ENCODE results near the gene AGAP5. TPM values are rescaled to one million over a fixed set of nuclear protein-coding genes. Genes with fewer than 3 reads are reported as not detected.

Gene AGAP5
- total RNA-seq, 2 donors from 2014 or later: 10.1 to 13.8 TPM

DNA sequence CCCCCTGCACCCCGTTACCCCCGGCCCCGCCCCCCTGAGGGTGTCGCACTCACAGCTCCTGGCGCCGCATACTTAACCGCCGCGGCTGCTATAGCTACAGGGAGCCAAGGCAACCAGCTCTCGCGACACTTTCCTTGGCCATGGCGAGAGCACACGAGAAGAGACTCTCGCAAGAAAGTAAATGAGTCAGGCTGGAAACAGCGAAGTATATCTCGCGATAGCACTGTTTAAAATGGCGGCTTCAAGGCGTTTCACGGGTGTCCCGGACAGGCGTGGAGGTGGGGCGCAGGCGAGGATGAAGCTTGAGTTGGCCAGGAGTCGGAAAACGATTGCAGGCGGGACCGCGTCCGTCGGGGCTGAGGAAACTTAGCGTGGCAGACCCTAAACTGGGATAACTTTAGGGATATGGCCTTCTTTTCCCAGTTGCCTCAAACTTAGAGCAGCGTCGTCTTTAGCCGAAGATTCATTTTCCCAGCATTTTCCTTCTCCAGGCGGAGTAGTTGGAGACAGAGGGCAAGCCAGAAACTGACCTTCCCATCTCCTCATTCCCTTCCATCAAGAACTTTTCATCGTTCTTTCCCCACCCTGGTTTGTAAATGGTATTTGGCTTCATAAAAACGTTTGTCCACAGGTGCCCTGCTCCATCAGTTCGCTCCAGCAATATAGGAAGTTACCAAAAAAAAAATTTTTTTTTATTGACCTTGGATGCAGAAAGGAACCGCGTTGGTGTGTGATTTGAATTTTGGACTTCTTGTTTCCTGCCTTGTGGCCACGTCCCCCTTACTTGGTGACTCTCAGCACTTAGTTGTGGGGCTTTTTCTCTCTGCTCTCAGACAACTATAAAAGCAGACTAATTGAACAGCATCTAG lies 71.8 kb downstream of the AGAP5 start:
- peak overlapping the region; percentile 89 for H3K4me3 Mint-ChIP-seq
- Histone ChIP-seq H3K9me3 (ENCODE audit: control insufficient read depth, low read length) (no peaks in the 10 kb centered on the region), H3K27ac (ENCODE audit: low read depth, low read length) (peak overlapping the region; percentile 91), H3K4me1 (ENCODE audit: control insufficient read depth, insufficient read depth, low read length) (peaks cover 6% of the 10 kb centered on the region), H3K9ac (ENCODE audit: extremely low read depth, low read length, poor library complexity, severe bottlenecking) (peak overlapping the region; percentile 96), H3K4me3 (ENCODE audit: low read length) (peak overlapping the region; percentile 98), H3K36me3 (ENCODE audit: control insufficient read depth, insufficient read depth, low read length) (no peaks in the 10 kb centered on the region), H3K27me3 (ENCODE audit: control insufficient read depth, insufficient read depth, low read length, poor library complexity, severe bottlenecking) (no peaks in the 10 kb centered on the region)
- TF ChIP-seq, protein P1, sequence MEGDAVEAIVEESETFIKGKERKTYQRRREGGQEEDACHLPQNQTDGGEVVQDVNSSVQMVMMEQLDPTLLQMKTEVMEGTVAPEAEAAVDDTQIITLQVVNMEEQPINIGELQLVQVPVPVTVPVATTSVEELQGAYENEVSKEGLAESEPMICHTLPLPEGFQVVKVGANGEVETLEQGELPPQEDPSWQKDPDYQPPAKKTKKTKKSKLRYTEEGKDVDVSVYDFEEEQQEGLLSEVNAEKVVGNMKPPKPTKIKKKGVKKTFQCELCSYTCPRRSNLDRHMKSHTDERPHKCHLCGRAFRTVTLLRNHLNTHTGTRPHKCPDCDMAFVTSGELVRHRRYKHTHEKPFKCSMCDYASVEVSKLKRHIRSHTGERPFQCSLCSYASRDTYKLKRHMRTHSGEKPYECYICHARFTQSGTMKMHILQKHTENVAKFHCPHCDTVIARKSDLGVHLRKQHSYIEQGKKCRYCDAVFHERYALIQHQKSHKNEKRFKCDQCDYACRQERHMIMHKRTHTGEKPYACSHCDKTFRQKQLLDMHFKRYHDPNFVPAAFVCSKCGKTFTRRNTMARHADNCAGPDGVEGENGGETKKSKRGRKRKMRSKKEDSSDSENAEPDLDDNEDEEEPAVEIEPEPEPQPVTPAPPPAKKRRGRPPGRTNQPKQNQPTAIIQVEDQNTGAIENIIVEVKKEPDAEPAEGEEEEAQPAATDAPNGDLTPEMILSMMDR (conservative IDR thresholded peaks at IDR 0.05): no peak
- WGBS, 2 experiments (ENCODE audit: insufficient coverage in 1 of 2, insufficient read length in 1 of 2): 5 to 10% methylated on average over 24 to 42 of the region's 42 CpGs
- H3K27me3 Mint-ChIP-seq (ENCODE audit: insufficient read depth): no peaks in the 10 kb centered on the region
- no peaks in the 10 kb centered on the region for H3K9me3 Mint-ChIP-seq
- DNase-seq: peak; percentile 96
- peaks cover 4% of the 10 kb centered on the region for H3K36me3 Mint-ChIP-seq (ENCODE audit: low read depth)
- H3K4me1 Mint-ChIP-seq: peaks cover 14% of the 10 kb centered on the region
- H3K27ac Mint-ChIP-seq: peak overlapping the region; percentile 100

DNA sequence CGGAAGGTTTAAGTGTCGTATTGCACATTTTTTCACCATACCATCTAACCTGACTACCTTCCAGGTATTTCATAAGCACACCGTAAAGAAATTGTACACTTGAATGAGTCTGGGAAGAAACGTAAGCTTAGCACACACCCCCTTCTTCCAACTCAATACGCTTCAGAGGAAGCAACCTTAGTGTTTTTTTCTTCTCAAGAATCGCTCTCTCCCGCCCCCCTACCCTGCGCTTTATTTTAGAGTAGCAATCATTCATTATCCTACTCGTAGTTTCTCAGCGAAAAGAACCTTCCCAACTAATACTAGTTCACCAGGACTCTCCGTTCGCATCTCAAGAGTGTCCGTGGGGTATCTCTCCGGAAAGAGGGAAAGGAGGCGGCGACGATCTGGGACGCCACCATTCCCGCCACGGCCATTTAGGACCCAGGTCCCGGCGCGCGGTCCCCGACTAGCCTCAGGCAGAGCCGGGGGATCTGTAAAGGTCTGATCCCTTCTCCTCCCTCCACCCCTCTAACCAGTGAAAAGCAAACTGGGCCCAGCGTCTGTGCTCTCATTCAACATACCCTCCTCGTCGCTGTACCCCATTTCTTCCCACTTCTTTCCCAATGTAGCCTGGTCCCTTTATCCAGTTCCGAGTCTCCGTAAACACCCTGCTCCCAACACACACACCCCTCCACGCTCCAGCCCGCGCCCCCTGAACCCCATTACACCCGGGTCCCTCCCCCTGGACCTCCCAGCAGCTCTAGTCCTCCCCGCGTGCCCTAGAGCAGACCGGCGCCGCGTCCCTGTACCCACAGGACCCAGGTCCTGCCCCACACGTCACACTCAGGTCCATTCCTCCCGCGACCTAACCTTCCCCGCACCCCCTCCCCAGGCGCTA lies 72.7 kb downstream of the AGAP5 start:
- 1% methylated on average over 24 to 46 of the region's 46 CpGs for WGBS, 2 experiments (ENCODE audit: insufficient coverage in 1 of 2, insufficient read length in 1 of 2)
- Histone ChIP-seq H3K9me3 (ENCODE audit: control insufficient read depth, low read length) (no peaks in the 10 kb centered on the region), H3K4me1 (ENCODE audit: control insufficient read depth, insufficient read depth, low read length) (peaks cover 6% of the 10 kb centered on the region), H3K4me3 (ENCODE audit: low read length) (peak overlapping the region; percentile 98), H3K27ac (ENCODE audit: low read depth, low read length) (peak overlapping the region; percentile 89), H3K27me3 (ENCODE audit: control insufficient read depth, insufficient read depth, low read length, poor library complexity, severe bottlenecking) (no peaks in the 10 kb centered on the region), H3K36me3 (ENCODE audit: control insufficient read depth, insufficient read depth, low read length) (no peaks in the 10 kb centered on the region), H3K9ac (ENCODE audit: extremely low read depth, low read length, poor library complexity, severe bottlenecking) (peak overlapping the region; percentile 96)
- TF ChIP-seq, protein P1 (conservative IDR thresholded peaks at IDR 0.05): no peak
- H3K4me1 Mint-ChIP-seq: peaks cover 14% of the 10 kb centered on the region
- H3K4me3 Mint-ChIP-seq: peak overlapping the region; percentile 89
- H3K9me3 Mint-ChIP-seq: no peaks in the 10 kb centered on the region
- peaks cover 5% of the 10 kb centered on the region for H3K36me3 Mint-ChIP-seq (ENCODE audit: low read depth)
- DNase-seq: peak; percentile 84
- H3K27ac Mint-ChIP-seq: peak overlapping the region; percentile 100
- no peaks in the 10 kb centered on the region for H3K27me3 Mint-ChIP-seq (ENCODE audit: insufficient read depth)

Other genes with a start within 250 kb of the AGAP5 start
- 10 to 100 TPM; 39.2 to 40.2 TPM for gene PPP3CB, start 202.1 kb downstream of the AGAP5 start, total RNA-seq
- 100 to 1,000 TPM in 1 of 2 donors, 10 to 100 TPM in 1; 89.5 to 110 TPM for gene USP54, start 106.8 kb downstream of the AGAP5 start, total RNA-seq
- 1 to 10 TPM; 1.6 to 2.4 TPM for gene MYOZ1, start 56.6 kb downstream of the AGAP5 start, total RNA-seq
- gene SYNPO2L, start 42.1 kb downstream of the AGAP5 start, total RNA-seq: under 1 TPM; 0.11 to 0.20 TPM
- gene SEC24C, start 46.3 kb upstream of the AGAP5 start, total RNA-seq: 10 to 100 TPM; 63.2 to 71.4 TPM
- gene CHCHD1, start 83.9 kb upstream of the AGAP5 start, total RNA-seq: 10 to 100 TPM; 37.6 to 49.3 TPM
- gene ZSWIM8, start 87.5 kb upstream of the AGAP5 start, total RNA-seq: 10 to 100 TPM; 75.9 to 79.8 TPM
- 10 to 100 TPM; 19.6 to 20.3 TPM for gene NDST2, start 113.5 kb upstream of the AGAP5 start, total RNA-seq
- 10 to 100 TPM; 20.9 to 21.7 TPM for gene CAMK2G, start 176.4 kb upstream of the AGAP5 start, total RNA-seq
- 1 to 10 TPM; 2.7 to 3.3 TPM for gene PLAU, start 213.0 kb upstream of the AGAP5 start, total RNA-seq